ENCODE measurements around the gene NADK. TPM values are rescaled to one million over a fixed set of nuclear protein-coding genes. Genes with fewer than 3 reads are reported as not detected.

NADK gene
- total and polyA plus RNA-seq, 2 of the 13 experiments (the other 11 are each of a cell fraction or from before 2014, with no cell fraction given) = 56.6 to 60.1 TPM

DNA sequence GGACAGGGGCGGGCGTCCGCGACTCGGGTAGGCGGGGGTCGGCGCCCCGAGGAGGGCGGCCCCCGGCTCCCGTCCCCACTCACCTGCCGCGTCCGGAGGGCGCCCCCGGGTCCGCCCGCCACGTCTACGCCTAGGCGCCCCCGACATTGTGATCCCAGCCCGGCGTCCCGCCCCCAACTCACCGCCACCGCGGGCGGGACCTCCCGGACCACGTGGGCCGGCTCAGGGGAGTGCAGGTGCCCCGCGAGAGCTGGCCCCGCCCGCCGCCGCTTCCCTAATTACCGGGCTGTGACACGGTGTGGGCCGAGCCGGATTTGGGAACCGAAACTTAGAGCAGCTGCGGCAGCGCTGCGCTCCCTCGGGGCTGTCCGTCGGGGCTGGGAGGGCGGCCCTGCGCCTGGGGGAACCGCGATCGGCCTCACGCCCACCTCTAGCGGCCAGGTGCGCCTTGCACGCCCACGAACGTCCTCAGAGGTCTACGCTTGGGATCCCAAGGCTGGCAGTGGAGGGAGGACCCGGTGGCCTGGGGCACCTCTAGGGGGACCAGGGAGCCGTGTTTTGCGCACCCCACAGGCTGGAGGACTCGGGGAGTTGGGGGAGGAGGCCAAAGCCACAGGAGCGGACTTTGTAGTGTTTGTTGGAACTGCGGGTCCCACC, 521 bp upstream of the NADK start (continued):
- TF ChIP-seq, protein P1, sequence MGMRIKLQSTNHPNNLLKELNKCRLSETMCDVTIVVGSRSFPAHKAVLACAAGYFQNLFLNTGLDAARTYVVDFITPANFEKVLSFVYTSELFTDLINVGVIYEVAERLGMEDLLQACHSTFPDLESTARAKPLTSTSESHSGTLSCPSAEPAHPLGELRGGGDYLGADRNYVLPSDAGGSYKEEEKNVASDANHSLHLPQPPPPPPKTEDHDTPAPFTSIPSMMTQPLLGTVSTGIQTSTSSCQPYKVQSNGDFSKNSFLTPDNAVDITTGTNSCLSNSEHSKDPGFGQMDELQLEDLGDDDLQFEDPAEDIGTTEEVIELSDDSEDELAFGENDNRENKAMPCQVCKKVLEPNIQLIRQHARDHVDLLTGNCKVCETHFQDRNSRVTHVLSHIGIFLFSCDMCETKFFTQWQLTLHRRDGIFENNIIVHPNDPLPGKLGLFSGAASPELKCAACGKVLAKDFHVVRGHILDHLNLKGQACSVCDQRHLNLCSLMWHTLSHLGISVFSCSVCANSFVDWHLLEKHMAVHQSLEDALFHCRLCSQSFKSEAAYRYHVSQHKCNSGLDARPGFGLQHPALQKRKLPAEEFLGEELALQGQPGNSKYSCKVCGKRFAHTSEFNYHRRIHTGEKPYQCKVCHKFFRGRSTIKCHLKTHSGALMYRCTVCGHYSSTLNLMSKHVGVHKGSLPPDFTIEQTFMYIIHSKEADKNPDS (CRISPR knock-in tag; IDR thresholded peaks at IDR 0.05) = peak; percentile 57; the same call in 1 of the 2 replicates
- TF ChIP-seq THYN1 (CRISPR knock-in tag; IDR thresholded peaks at IDR 0.05; ENCODE audit: borderline replicate concordance, low read depth) = no peak
- TF ChIP-seq, protein P2, sequence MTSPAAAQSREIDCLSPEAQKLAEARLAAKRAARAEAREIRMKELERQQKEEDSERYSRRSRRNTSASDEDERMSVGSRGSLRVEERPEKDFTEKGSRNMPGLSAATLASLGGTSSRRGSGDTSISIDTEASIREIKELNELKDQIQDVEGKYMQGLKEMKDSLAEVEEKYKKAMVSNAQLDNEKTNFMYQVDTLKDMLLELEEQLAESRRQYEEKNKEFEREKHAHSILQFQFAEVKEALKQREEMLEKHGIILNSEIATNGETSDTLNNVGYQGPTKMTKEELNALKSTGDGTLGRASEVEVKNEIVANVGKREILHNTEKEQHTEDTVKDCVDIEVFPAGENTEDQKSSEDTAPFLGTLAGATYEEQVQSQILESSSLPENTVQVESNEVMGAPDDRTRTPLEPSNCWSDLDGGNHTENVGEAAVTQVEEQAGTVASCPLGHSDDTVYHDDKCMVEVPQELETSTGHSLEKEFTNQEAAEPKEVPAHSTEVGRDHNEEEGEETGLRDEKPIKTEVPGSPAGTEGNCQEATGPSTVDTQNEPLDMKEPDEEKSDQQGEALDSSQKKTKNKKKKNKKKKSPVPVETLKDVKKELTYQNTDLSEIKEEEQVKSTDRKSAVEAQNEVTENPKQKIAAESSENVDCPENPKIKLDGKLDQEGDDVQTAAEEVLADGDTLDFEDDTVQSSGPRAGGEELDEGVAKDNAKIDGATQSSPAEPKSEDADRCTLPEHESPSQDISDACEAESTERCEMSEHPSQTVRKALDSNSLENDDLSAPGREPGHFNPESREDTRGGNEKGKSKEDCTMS (CRISPR knock-in tag; conservative IDR thresholded peaks at IDR 0.05) = no peak
- no peak for TF ChIP-seq CBX2 (IDR thresholded peaks at IDR 0.05; ENCODE audit: low read depth, low read length)
- no peak for TF ChIP-seq CBX2 (CRISPR knock-in tag; IDR thresholded peaks at IDR 0.05; ENCODE audit: low read depth)
- TF ChIP-seq, protein P3, sequence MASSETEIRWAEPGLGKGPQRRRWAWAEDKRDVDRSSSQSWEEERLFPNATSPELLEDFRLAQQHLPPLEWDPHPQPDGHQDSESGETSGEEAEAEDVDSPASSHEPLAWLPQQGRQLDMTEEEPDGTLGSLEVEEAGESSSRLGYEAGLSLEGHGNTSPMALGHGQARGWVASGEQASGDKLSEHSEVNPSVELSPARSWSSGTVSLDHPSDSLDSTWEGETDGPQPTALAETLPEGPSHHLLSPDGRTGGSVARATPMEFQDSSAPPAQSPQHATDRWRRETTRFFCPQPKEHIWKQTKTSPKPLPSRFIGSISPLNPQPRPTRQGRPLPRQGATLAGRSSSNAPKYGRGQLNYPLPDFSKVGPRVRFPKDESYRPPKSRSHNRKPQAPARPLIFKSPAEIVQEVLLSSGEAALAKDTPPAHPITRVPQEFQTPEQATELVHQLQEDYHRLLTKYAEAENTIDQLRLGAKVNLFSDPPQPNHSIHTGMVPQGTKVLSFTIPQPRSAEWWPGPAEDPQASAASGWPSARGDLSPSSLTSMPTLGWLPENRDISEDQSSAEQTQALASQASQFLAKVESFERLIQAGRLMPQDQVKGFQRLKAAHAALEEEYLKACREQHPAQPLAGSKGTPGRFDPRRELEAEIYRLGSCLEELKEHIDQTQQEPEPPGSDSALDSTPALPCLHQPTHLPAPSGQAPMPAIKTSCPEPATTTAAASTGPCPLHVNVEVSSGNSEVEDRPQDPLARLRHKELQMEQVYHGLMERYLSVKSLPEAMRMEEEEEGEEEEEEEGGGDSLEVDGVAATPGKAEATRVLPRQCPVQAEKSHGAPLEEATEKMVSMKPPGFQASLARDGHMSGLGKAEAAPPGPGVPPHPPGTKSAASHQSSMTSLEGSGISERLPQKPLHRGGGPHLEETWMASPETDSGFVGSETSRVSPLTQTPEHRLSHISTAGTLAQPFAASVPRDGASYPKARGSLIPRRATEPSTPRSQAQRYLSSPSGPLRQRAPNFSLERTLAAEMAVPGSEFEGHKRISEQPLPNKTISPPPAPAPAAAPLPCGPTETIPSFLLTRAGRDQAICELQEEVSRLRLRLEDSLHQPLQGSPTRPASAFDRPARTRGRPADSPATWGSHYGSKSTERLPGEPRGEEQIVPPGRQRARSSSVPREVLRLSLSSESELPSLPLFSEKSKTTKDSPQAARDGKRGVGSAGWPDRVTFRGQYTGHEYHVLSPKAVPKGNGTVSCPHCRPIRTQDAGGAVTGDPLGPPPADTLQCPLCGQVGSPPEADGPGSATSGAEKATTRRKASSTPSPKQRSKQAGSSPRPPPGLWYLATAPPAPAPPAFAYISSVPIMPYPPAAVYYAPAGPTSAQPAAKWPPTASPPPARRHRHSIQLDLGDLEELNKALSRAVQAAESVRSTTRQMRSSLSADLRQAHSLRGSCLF (CRISPR knock-in tag; IDR thresholded peaks at IDR 0.05; ENCODE audit: borderline replicate concordance) = no peak
- TF ChIP-seq, protein P4, sequence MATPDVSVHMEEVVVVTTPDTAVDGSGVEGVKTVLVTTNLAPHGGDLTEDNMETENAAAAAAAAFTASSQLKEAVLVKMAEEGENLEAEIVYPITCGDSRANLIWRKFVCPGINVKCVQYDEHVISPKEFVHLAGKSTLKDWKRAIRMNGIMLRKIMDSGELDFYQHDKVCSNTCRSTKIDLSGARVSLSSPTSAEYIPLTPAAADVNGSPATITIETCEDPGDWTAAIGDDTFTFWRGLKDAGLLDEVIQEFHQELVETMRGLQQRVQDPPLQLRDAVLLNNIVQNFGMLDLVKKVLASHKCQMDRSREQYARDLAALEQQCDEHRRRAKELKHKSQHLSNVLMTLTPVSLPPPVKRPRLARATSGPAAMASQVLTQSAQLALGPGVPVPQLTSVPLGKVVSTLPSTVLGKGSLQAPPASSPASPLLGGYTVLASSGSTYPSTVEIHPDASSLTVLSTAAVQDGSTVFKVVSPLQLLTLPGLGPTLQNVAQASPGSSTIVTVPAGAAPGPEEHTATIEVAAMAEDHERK (CRISPR knock-in tag; IDR thresholded peaks at IDR 0.05; ENCODE audit: low read depth) = no peak
- TF ChIP-seq, protein P5, sequence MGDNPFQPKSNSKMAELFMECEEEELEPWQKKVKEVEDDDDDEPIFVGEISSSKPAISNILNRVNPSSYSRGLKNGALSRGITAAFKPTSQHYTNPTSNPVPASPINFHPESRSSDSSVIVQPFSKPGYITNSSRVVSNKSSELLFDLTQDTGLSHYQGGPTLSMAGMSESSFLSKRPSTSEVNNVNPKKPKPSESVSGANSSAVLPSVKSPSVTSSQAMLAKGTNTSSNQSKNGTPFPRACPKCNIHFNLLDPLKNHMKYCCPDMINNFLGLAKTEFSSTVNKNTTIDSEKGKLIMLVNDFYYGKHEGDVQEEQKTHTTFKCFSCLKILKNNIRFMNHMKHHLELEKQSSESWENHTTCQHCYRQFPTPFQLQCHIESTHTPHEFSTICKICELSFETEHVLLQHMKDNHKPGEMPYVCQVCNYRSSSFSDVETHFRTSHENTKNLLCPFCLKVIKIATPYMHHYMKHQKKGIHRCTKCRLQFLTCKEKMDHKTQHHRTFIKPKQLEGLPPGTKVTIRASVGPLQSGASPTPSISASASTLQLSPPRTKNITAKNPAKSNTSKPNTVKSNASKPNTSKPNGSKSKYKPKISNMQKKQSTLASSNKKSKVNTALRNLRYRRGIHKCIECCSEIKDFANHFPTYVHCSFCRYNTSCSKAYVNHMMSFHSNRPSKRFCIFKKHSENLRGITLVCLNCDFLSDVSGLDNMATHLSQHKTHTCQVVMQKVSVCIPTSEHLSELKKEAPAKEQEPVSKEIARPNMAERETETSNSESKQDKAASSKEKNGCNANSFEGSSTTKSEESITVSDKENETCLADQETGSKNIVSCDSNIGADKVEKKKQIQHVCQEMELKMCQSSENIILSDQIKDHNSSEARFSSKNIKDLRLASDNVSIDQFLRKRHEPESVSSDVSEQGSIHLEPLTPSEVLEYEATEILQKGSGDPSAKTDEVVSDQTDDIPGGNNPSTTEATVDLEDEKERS (CRISPR knock-in tag; IDR thresholded peaks at IDR 0.05) = no peak
- TF ChIP-seq MED1 (CRISPR knock-in tag; IDR thresholded peaks at IDR 0.05) = 0 out of 2 replicates have a peak, but pooled peaks have one; percentile 33
- TF ChIP-seq JUNB (CRISPR knock-in tag; IDR thresholded peaks at IDR 0.05; ENCODE audit: borderline replicate concordance) = no peak

All from HepG2 (cell line).